ENCODE measurements around the gene MAP4K2. TPM values are rescaled to one million over a fixed set of nuclear protein-coding genes. Genes with fewer than 3 reads are reported as not detected.

The MAP4K2 gene
- total and polyA plus RNA-seq, 2 of the 13 experiments (the other 11 are each of a cell fraction or from before 2014, with no cell fraction given): 8.3 to 17.6 TPM

DNA sequence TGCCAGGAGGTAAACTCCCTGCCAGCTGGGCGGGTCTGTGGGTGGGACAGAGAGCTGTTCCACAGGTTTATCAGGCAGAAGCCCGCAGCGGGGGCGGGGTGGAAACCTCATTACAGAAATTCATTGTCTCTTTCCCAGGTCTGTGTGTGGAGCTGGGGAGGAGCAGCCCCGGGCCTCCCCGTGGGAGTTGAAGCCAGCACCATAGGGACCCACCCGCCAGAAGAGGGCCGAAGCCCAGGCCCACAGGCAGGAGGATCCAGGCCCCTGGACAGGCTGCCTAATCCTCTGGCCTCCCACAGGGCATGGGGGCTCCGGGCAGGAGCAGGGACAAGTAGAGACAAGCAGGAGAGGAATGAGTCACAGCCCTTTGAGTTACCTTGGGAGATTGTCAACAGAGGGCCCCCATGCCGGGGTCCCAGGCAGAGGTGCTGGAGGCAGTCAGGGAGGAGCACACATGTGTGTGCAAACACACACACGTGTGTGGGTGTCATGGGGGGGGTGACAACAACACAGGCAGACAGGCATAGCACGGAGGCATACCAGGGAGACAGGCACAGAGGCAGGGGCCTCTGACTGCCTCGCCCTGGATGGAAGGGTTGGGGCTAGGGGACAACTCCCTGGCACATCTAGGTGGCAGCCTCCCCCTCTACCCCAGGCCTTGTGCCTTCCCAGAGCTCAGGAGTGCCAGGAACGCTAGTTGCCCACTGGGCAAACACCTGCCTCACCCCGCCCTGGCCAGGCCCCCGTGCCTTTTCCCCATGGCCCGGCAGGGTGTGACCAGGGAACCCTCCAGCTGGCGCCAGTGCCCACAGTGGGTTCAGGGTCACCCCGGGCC, 40.1 kb upstream of the MAP4K2 start (continued):
- TF ChIP-seq MEIS1 (CRISPR knock-in tag; IDR thresholded peaks at IDR 0.05; ENCODE audit: borderline replicate concordance) (0 out of 2 replicates have a peak, but pooled peaks have one; percentile 57), MAZ (IDR thresholded peaks at IDR 0.05; ENCODE audit: borderline replicate concordance, low read depth, low read length) (peak; percentile 54; the same call in 1 of the 2 replicates), MAZ (CRISPR knock-in tag; IDR thresholded peaks at IDR 0.05; ENCODE audit: low read depth) (peak; percentile 55), GATAD2A (CRISPR knock-in tag; IDR thresholded peaks at IDR 0.05) (peak; percentile 68), ZNF383 (CRISPR knock-in tag; IDR thresholded peaks at IDR 0.05; ENCODE audit: borderline replicate concordance) (no peak), DPF2 (CRISPR knock-in tag; IDR thresholded peaks at IDR 0.05; ENCODE audit: borderline replicate concordance, low read depth) (peak; percentile 46), JUN (CRISPR knock-in tag; IDR thresholded peaks at IDR 0.05) (peak; percentile 72), ZNF331 (CRISPR knock-in tag; IDR thresholded peaks at IDR 0.05) (peak; percentile 10; the same call in 1 of the 2 replicates), ZBTB38 (CRISPR knock-in tag; IDR thresholded peaks at IDR 0.05) (no peak; the same call in 1 of the 2 replicates), YEATS2 (CRISPR knock-in tag; IDR thresholded peaks at IDR 0.05; ENCODE audit: borderline replicate concordance) (peak; percentile 39; the same call in 1 of the 2 replicates), ZNF329 (CRISPR knock-in tag; IDR thresholded peaks at IDR 0.05; ENCODE audit: low read depth) (no peak), ZNF350 (CRISPR knock-in tag; IDR thresholded peaks at IDR 0.05; ENCODE audit: borderline replicate concordance, low read depth) (peak; percentile 18; the same call in 1 of the 2 replicates), TEAD3 (CRISPR knock-in tag; optimal IDR thresholded peaks at IDR 0.05; ENCODE audit: borderline replicate concordance) (peak; percentile 78), ZNF558 (CRISPR knock-in tag; IDR thresholded peaks at IDR 0.05; ENCODE audit: borderline replicate concordance) (no peak), ZKSCAN5 (CRISPR knock-in tag; IDR thresholded peaks at IDR 0.05) (no peak), STAG1 (CRISPR knock-in tag; IDR thresholded peaks at IDR 0.05) (no peak), ZNF747 (CRISPR knock-in tag; IDR thresholded peaks at IDR 0.05; ENCODE audit: borderline replicate concordance) (peak; percentile 57; the same call in 1 of the 2 replicates), GTF3A (CRISPR knock-in tag; conservative IDR thresholded peaks at IDR 0.05) (0 out of 2 replicates have a peak, but pooled peaks have one; percentile 63), GFI1 (CRISPR knock-in tag; IDR thresholded peaks at IDR 0.05; ENCODE audit: borderline replicate concordance) (0 out of 2 replicates have a peak, but pooled peaks have one; percentile 43), AFF4 (CRISPR knock-in tag; IDR thresholded peaks at IDR 0.05) (no peak), SSRP1 (CRISPR knock-in tag; IDR thresholded peaks at IDR 0.05) (no peak)
- TF ChIP-seq, protein P1, sequence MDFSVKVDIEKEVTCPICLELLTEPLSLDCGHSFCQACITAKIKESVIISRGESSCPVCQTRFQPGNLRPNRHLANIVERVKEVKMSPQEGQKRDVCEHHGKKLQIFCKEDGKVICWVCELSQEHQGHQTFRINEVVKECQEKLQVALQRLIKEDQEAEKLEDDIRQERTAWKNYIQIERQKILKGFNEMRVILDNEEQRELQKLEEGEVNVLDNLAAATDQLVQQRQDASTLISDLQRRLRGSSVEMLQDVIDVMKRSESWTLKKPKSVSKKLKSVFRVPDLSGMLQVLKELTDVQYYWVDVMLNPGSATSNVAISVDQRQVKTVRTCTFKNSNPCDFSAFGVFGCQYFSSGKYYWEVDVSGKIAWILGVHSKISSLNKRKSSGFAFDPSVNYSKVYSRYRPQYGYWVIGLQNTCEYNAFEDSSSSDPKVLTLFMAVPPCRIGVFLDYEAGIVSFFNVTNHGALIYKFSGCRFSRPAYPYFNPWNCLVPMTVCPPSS (IDR thresholded peaks at IDR 0.05): no peak
